GM10266 (cell line): ENCODE data around the gene KLK6.

Experiments
- DNase-seq: peaks from one replicate; pipeline ENCODE4 v3.0.0; 2012; ENCODE audit errors: extremely low spot score
- TF ChIP-seq, protein P1 (sequence below): IDR thresholded peaks from 2 replicates; pipeline ENCODE4 v1.5.1; 2012; ENCODE audit warnings: mild to moderate bottlenecking, low read depth; ENCODE audit not compliant: control insufficient read depth, insufficient read depth; ENCODE audit errors: missing control alignments

The KLK6 gene

DNA sequence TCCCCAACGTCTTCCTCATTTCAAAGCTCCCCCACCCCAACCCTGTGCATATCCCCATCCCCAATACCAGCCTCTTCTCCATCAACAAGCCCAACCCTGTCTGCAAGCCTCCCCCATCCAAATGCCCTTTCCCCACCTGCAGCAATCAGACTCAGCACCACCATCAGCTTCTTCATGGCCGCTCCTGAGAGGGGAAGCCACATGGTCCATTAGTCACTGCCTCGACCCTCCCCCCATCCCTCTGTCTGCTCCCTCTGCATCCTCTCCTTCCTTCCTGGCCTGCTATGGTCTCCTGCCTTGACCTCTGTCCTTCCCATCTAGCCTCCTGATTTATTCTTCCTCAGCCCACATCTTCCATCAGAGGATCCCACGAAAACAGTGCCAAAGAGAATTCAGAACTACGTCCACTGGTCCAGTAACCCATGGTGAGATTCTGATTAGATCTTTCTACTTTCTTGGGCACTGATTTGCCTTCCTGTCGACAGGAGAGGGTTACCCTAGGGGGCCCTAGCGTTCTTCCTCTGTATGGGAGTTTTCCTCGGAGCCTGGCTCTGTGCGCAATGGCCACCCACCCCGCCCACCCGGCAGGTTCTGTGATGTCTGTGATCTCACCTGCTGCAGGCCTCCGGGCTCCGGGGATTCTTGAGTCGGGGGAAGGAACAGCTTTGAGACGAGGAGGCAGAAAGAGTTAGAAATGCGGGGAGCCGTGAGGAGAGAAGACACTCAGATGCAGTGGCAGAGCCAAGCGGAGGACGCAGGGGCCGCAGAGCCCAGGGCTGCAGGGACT is 1.3 kb downstream of the KLK6 start:
- TF ChIP-seq, protein P1, sequence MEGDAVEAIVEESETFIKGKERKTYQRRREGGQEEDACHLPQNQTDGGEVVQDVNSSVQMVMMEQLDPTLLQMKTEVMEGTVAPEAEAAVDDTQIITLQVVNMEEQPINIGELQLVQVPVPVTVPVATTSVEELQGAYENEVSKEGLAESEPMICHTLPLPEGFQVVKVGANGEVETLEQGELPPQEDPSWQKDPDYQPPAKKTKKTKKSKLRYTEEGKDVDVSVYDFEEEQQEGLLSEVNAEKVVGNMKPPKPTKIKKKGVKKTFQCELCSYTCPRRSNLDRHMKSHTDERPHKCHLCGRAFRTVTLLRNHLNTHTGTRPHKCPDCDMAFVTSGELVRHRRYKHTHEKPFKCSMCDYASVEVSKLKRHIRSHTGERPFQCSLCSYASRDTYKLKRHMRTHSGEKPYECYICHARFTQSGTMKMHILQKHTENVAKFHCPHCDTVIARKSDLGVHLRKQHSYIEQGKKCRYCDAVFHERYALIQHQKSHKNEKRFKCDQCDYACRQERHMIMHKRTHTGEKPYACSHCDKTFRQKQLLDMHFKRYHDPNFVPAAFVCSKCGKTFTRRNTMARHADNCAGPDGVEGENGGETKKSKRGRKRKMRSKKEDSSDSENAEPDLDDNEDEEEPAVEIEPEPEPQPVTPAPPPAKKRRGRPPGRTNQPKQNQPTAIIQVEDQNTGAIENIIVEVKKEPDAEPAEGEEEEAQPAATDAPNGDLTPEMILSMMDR, result no peak

DNA sequence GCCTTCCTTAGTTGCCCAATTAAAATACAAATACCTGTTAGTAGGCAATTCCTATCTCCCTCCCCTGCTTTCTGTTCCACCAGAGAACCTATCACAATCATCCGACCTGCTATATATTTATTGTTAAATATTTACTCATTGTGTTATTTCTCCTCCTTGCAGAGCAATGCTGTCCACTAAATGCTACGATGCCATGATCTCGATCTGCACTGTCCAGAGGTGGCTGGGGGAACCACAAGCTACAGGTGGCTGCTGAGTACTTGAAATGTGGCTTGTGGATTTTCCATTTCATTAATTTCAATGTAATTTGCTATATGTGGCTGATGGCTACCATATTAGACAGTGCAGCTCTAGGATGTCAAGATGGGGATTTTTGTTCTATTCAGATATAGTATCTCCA is 5.1 kb downstream of the KLK6 start:
- TF ChIP-seq, protein P1, result no peak
- DNase-seq, result no peak

More for the DNA sequence above, 1.3 kb downstream of the KLK6 start:
- DNase-seq, result no peak

DNA sequence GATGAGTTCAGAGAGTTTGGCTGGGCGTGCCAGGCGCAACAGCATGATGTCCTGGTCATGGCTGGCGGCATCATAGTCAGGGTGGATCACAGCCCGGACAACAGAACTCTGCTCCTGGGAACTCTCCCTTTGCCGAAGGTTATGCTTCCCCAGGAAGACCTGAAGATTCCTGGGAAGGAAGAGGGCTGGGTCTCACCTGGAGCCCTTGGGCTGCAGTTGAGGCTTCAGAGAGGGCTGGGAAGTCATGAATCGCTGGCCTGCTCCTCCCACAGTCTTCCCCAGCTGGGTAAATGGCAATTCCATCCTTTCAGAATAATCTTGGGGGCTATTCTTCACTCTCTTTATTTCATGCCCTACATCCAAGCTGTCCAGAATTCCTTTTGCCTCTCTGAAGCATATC is 6.0 kb downstream of the KLK6 start:
- TF ChIP-seq, protein P1, result no peak
- DNase-seq, result no peak

DNA sequence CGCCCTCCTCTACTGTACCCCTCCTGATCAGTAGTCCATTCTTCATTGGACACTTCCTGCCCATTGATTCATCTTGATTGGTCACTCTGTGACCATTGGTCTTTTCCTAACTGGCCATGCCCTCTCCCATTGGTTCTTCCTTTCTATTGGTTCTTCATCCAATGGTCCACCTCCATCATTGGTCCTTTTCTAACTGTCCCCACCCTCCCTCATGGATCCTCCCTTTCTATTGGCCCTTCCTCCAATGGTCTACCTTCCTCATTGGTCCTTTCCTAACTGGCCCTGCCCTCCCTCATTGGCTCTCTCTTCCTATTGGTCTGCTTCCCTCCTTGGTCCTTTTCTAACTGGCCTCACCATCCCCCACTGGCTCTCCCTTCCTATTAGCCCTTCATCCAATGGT is 7.1 kb downstream of the KLK6 start:
- TF ChIP-seq, protein P1, result no peak
- no peak for DNase-seq

DNA sequence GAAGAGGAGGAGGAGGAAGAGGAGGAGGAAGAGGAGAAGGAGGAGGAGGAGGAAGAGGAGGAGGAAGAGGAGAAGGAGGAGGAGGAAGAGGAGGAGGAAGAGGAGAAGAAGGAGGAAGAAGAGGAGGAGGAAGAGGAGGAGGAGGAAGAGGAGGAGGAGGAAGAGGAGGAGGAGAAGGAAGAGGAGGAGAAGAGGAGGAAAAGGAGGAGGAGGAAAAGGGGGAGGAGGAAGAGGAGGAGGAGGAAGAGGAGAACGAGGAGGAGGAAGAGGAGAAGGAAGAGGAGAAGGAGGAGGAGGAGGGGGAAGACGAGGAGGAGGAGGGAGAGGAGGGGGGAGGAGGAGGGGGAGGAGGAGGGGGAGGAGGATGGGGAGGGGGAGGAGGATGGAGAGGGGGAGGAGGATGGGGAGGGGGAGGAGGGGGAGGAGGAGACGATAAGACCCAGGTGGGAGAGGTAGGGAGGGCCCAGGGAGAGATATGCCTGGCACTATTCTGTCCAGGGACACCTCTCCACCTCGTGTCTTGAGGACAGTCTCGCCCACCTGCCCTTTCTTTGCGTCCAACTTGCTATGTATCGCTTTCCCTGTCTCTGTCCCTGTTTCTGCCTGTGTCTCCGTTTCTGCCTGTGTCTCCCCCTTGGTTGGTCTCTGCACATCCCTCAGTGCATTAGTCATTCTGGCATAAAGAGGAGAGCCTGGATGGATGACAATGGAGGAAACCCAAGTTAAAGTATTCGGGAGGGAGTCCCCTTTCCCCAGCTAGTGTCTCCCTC is 9.5 kb downstream of the KLK6 start:
- no peak for DNase-seq
- TF ChIP-seq, protein P1, result no peak

DNA sequence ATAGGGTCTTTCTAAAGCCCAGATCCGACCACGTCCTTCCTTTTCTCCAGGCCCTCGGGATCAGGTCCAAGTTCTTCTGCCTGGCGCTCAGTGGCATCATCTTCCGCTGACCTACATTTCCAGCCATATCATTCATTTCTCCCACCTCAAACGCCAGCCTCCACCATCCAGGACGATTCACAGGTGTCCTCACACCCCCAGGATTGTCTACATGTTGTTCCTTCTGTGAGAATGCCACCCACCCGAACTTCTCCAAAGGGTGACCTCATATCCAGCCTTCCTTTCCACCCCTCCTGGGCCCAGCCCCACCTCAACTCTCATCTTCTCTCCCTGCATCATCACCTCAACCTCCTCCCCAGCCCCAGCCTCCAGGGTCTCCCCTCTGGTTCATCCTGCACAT is 11.8 kb downstream of the KLK6 start:
- no peak for DNase-seq
- TF ChIP-seq, protein P1, result no peak

DNA sequence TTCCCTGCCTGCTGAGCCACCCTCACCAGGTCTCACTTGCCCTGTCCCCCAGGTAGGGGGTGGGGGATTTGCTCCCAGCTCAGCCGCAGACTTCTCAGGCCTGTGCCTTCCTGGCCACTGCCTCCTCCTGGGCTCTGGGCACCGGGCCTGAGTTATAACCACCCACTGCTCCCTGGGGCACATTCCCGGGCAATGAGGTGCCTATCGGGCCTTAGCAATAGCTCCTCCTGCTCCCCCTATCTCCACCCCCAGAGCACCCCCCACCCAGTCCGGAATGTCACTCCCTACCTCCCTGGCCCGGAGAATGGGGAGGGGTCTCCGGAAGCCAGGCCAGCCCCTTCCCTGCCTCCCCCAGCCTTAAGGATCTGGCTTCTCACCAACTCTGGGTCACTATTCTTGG is 16.5 kb downstream of the KLK6 start, which contains the start of gene KLK5:
Gene KLK5 (minus strand): TSS at position 129 of the 400 bp plus-strand sequence. CDS start 381 bp downstream, outside the sequence.
- TF ChIP-seq, protein P1, result no peak
- no peak for DNase-seq
